Stimulated activated naive CD8-positive, alpha-beta T cell treated with anti-CD3 and anti-CD28 coated beads, Interleukin-15, amount 100 ng/mL, for 72 hours (primary cell): Measurements from ENCODE around the gene MINDY2.
"Not testable (repeated sequence)": the region's sequence is repeated elsewhere in the genome, so short reads cannot be mapped to it uniquely, and the experiment has no call there.

Experiments
- ATAC-seq: fragments of 150-1000 bp; cut with Tn5 transposase; 2 replicates; pipeline ENCODE4 v1.10.0; 2021; ENCODE audit warnings: mild to moderate bottlenecking, moderate library complexity
- DNase-seq, 2 donors: peaks; one replicate each; pipeline ENCODE4 v3.0.0; 2021 to 2022
- H3K27ac Mint-ChIP-seq, 2 donors: one replicate each; pipeline ENCODE4 v1.8.0; 2022; ENCODE audit warnings: mild to moderate bottlenecking in 2 of 2, mixed read lengths in 2 of 2, moderate library complexity in 2 of 2
- H3K27me3 Mint-ChIP-seq: one replicate; pipeline ENCODE4 v1.8.0; 2022; ENCODE audit warnings: mixed read lengths
- H3K4me1 Mint-ChIP-seq: one replicate; pipeline ENCODE4 v1.8.0; 2022; ENCODE audit warnings: mild to moderate bottlenecking, mixed read lengths
- H3K4me3 Mint-ChIP-seq, 2 donors: one replicate each; pipeline ENCODE4 v1.8.0; 2022; ENCODE audit warnings: mild to moderate bottlenecking in 2 of 2, mixed read lengths in 2 of 2, moderate library complexity in 1 of 2
- H3K9me3 Mint-ChIP-seq, 2 donors: one replicate each; pipeline ENCODE4 v1.8.0; 2022; ENCODE audit warnings: mixed read lengths in 2 of 2

The MINDY2 gene

DNA sequence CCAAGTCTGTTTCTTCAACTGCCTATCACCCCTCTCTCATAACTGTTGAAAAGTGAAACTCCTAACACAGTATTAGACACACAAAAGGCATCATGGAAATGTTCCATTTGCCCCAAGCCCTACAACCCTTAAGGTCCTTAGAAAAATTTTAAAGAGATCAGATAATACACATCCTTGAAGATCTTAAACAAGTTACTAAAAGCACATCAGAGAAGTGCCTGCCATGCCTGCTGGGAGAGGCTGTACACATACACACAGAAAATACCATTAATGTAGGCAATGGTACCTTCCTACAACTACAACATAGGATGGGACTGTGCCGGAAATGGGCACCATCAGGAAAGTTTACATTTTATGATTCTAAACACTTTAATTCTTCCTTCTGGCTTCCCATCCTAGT, 24.9 kb upstream of the MINDY2 start:
- peak overlapping the region; percentile 32 to 62 for H3K4me3 Mint-ChIP-seq
- H3K27ac Mint-ChIP-seq: no peak overlapping the region
- H3K4me1 Mint-ChIP-seq: peaks cover 57% of the 10 kb centered on the region
- ATAC-seq (no peak), DNase-seq (no peak)
- no peaks in the 10 kb centered on the region for H3K9me3 Mint-ChIP-seq
- H3K27me3 Mint-ChIP-seq: no peaks in the 10 kb centered on the region

DNA sequence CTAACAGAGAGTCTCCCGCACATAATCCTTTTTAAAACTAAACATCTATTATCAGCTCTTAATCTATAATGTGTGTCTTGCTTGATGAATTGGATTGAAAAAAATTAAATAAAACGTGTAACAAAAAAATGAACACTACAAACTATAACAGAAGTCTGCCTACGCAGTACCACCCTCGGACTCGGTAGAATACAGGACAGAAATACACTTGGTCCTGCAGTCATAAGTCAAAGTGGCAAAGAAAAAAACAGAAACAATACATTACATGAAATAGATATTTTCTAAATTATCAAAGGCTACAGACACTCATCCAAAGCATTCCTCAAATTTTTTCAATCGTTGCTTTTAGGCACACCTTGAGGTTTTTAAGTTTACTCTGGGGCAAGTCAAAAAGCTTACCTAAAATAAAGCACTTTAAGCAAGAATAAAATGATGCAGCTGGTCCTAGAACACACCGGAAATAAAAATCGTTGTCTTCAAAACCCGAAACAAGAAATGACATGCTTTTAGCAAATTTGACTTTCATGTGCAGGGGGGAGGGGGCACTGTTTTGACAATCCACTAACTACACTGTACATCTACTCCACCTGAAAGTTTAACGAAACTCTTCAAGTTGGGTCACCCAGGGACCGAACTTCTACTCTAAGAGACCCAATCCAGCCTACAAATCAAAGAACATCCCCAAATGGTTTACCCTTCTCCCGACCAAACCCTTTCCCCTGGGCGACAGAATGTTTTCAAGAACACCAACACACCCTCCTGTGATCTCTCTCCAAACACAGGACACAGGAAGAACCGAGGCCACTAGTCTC, 22.9 kb upstream of the MINDY2 start:
- Mint-ChIP-seq H3K4me1 (peaks cover 36% of the 10 kb centered on the region), H3K27me3 (no peaks in the 10 kb centered on the region), H3K9me3 (no peaks in the 10 kb centered on the region), H3K27ac (peak overlapping the region; percentile 88 to 98), H3K4me3 (peak overlapping the region; percentile 96 to 100)
- DNase-seq (peak in 1 of 2 donors; percentile 54), ATAC-seq (peak; percentile 35)

DNA sequence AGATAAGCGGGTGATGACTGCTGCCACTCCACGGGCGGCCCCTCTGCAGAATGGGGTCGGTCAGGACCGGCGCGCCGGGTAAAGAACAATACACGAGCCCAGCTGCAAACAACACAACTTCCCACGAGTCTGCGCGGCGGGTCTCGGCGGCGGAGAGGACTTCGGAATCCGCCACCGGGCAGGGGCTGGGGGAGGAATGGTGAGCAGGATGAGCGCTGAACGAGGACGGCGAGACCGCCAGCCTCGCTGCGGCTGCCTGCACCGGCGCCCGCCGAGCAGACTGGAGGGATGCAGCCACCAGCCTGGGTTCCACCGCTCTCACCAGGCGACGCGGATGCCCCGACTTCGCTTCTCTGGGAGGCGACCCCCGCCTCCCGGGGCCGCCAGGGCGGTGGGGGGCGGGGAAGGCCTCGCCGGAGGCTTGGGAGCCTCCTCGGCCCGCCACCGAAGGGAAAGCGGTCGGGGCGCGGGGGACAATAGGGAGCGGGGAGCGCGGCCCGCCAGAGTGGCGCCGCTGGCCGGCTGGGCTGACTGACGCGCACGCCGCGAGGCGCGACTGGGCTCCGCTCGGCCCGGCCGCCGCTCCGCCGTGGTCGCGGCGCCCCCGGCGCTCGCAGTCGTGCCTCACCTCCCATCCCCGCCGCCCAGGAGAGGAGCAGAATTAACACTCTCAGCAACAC, 22.1 kb upstream of the MINDY2 start:
- Mint-ChIP-seq H3K4me3 (peak overlapping the region; percentile 98 to 100), H3K9me3 (no peaks in the 10 kb centered on the region), H3K4me1 (peaks cover 29% of the 10 kb centered on the region), H3K27me3 (no peaks in the 10 kb centered on the region), H3K27ac (peak overlapping the region; percentile 97 to 98)
- DNase-seq: peak; percentile 57 to 63
- ATAC-seq: peak; percentile 54

DNA sequence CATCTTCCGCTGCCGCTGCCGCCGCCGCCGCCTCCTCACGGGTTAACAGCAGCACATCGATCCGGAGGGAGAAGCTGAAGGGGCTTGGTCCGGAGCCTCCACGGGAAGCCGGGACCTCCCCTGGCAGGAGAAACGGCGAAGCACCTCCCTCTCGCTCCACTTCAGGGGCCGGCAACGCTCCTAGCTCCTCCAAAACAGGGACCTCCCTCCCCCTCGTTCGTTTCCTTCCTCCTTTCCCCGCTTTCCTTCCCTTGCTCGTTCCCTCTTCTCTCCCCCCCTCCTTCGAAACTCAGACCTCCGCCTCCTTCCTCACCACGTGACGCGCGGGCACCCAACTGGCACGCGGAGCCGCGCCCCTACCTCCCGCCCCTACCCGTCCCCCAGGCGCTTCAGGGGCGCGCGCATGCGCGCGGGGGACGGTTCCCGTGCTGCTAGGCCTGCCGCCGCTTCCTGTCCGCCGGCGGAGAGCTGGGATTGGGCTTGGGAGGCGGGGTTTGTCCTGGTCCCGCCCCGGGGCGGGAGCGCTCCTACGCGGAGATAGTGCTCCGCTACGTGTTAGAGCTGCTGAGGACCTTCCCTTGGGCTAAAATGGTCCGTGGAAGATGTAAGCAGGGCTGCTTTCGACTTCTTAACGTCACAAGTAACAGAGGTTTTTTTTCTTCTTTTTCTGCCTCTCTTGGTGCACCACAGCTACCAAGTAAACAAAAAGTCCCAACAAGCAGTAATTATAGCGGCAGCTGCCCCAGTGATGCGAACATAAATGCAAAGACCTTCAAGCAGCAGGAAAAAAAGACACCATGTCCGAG, 21.4 kb upstream of the MINDY2 start, which contains the start of gene ADAM10:
TSS of gene ADAM10 (minus strand) at position 176 of the 806 bp plus-strand sequence. CDS start at position 3, 173 bp downstream.
- Mint-ChIP-seq H3K4me1 (peaks cover 26% of the 10 kb centered on the region), H3K9me3 (no peaks in the 10 kb centered on the region), H3K27me3 (no peaks in the 10 kb centered on the region), H3K4me3 (peak within 1 kb of the TSS; percentile 98 to 100), H3K27ac (peak within 1 kb of the TSS; percentile 97 to 98)
- ATAC-seq (peak; percentile 93), DNase-seq (peak; percentile 95 to 97)

DNA sequence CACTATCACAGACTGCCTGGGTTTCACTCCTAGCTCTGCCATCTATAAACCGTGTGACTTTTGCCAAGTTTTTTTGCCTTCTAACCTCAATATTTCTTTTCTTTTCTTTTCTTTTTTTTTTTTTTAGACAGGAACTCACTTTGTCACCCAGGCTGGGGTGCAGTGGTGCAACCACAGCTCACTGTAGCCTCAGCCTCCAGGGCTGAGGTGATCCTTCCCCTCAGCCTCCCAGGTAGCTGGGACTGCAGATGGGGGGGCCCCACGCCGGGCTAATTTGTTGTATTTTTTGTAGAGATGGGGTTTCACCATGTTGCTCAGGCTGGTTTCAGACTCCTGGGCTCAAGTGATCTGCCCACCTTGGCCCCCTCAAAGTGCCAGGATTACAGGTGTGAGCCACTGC, 18.4 kb upstream of the MINDY2 start:
- no peaks in the 10 kb centered on the region for H3K27me3 Mint-ChIP-seq
- ATAC-seq: no peak
- no peak overlapping the region for H3K27ac Mint-ChIP-seq
- no peak overlapping the region for H3K4me3 Mint-ChIP-seq
- DNase-seq: no peak
- H3K9me3 Mint-ChIP-seq: no peaks in the 10 kb centered on the region
- H3K4me1 Mint-ChIP-seq: peaks cover 13% of the 10 kb centered on the region

DNA sequence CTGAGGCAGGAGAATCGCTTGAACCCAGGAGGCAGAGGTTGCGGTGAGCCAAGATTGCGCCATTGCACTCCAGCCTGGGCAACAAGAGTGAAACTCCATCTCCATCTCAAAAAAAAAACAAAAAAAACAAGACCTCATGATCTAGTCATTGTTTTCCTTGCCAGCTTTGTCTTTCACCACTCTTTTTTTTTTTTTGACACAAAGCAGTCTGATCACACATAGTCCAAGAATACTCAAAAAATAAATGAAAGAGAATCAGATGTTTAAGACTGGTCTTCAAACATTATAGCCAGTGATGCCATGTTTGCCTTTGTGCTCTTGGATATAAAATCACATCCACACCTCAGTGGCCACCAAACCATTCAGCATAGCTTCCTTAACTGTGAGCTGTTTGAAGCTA, 15.8 kb upstream of the MINDY2 start:
- H3K27ac Mint-ChIP-seq: no peak overlapping the region
- ATAC-seq (no peak), DNase-seq (no peak)
- peaks cover 5% of the 10 kb centered on the region for H3K4me1 Mint-ChIP-seq
- H3K27me3 Mint-ChIP-seq: no peaks in the 10 kb centered on the region
- no peak overlapping the region for H3K4me3 Mint-ChIP-seq
- no peaks in the 10 kb centered on the region for H3K9me3 Mint-ChIP-seq

DNA sequence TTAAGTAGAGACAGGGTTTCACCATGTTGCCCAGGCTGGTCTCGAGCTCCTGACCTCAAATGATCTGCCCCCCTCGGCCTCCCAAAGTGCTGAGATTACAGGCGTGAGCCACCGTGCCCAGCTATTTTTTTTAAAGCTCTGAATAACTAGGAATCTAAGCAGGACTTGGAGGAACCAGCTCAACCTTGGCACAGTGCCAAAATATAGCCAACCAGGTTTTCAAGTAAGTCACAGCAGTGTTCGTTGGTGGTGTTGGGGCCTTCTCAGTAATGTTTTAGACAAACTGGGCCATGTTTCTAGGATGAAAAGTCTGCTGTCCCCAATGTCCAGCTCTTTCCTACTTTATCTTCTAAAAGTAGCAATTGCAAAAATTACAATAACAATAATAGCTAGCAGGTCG, 15.1 kb upstream of the MINDY2 start:
- H3K27ac Mint-ChIP-seq: no peak overlapping the region
- H3K4me1 Mint-ChIP-seq: no peaks in the 10 kb centered on the region
- no peaks in the 10 kb centered on the region for H3K27me3 Mint-ChIP-seq
- DNase-seq: no peak
- ATAC-seq: no peak
- H3K9me3 Mint-ChIP-seq: no peaks in the 10 kb centered on the region
- H3K4me3 Mint-ChIP-seq: no peak overlapping the region

DNA sequence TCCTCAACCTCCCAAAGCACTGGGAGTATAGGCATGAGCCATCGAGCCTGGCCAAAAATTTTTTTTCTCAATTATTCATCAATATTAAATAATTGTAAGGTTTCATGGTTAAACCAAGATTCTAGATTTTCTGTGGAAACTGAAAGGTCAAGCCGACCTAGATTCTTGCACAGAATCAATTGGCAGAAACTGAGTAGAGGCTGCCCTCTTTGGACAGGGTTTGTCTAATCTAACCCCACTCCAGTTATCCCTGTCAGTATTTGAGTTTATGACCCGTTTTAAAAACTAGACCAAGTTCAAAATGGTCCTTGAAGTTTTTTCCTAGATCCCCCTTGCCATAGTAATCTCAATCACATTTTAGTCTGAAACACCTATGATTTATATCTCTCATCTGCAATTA, 13.0 kb upstream of the MINDY2 start:
- Mint-ChIP-seq H3K9me3 (no peaks in the 10 kb centered on the region), H3K4me1 (no peaks in the 10 kb centered on the region), H3K4me3 (no peak overlapping the region), H3K27ac (no peak overlapping the region), H3K27me3 (no peaks in the 10 kb centered on the region)
- peak; percentile 50 for ATAC-seq
- no peak for DNase-seq

DNA sequence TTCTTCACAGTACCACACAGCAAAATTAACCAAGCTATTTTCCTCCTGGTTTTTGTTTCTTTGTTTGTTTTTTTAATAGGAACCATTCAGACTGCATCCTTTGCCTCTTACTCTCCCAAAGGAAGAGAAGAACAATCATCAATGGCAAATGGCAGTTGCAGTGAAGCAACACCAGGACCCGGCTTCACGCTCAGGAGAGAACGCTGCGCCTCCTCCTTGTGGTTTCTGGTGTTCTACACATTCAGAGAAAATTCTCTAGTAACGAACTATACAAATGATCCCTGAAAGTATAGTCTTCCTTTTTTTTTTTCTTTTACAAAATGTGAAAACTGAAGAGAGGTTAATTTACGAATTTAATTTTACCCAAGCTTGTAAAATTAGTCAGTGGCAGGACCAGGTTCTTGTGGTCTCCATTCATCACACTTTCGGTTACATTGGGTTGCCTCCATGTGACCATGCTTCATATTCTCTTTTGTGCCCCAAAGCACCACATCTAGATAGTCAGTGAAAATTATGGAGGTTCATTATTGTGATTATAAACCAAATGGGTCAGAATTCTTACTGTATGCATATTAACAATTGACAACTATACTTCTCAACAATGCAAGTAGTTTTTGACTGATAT, 10.6 kb upstream of the MINDY2 start:
- ATAC-seq (no peak), DNase-seq (no peak)
- no peak overlapping the region for H3K4me3 Mint-ChIP-seq
- H3K27ac Mint-ChIP-seq: no peak overlapping the region
- peaks cover 7 to 8% of the 10 kb centered on the region in 2 donors for H3K9me3 Mint-ChIP-seq
- no peaks in the 10 kb centered on the region for H3K4me1 Mint-ChIP-seq
- H3K27me3 Mint-ChIP-seq: no peaks in the 10 kb centered on the region

DNA sequence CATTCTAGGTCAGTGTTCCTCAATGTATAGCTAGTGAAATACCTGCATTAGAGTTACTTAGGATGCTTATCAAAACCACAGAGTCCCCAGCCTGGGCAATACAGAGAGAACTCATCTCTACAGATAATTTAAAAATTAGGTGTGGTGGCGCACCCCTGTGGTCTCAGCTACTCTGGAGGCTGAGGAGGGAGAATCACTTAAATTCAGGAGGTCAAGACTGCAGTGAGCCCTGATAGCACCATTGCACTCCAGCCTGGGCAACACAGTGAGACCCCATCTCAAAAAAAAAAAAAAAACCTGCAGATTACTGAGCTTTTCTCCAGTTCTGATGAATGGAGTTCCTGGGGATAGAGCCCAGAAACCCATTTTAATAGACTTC, 10.1 kb upstream of the MINDY2 start:
- no peak overlapping the region for H3K4me3 Mint-ChIP-seq
- peaks cover 7 to 8% of the 10 kb centered on the region in 2 donors for H3K9me3 Mint-ChIP-seq
- no peaks in the 10 kb centered on the region for H3K27me3 Mint-ChIP-seq
- H3K27ac Mint-ChIP-seq: no peak overlapping the region
- DNase-seq (no peak), ATAC-seq (peak; percentile 43)
- no peaks in the 10 kb centered on the region for H3K4me1 Mint-ChIP-seq

DNA sequence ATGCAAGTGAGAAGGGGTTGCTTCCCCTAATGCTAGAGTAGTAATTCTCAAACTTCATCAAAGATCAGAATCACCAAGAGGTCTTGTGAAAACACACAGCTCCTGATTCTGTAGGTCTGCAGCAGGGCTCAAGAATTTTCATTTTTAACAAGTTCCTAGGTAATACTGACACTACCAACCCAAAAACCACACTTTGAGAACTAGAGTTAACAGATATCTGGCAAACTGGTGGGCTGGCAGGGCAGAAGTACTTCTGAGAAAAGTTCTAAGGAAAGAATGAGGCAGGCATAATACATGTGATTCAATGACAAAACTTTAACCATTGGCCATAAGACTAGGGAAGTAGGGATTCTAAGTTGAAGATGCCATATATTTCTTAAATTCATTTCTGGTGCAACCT, 8.8 kb upstream of the MINDY2 start:
- Mint-ChIP-seq H3K27ac (peak overlapping the region in 1 of 2 donors; percentile 22), H3K4me3 (no peak overlapping the region), H3K4me1 (no peaks in the 10 kb centered on the region), H3K9me3 (peaks cover 7 to 8% of the 10 kb centered on the region in 2 donors), H3K27me3 (no peaks in the 10 kb centered on the region)
- ATAC-seq: no peak
- DNase-seq: no peak

DNA sequence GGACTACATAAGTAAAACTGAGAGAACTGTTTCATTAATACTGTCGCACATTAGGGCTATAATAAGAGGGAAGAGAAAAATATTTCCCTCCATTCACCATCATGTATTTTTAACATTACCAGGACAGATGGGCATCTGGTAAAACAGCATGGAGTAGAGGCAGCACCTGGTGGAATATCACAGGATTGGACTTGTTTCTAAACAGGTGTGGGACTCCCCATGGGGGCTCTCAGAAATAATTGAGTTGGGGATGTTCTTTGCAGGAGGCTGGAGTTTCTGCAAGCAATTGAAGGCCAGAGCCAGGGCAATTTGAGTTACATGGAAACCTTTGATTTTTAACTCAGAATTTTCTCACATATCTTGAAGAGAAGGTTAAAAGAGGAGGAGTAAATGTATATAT, 8.4 kb upstream of the MINDY2 start:
- no peak for ATAC-seq
- no peak for DNase-seq
- Mint-ChIP-seq H3K27me3 (no peaks in the 10 kb centered on the region), H3K4me1 (no peaks in the 10 kb centered on the region), H3K27ac (no peak overlapping the region), H3K9me3 (peaks cover 7 to 8% of the 10 kb centered on the region in 2 donors), H3K4me3 (no peak overlapping the region)

DNA sequence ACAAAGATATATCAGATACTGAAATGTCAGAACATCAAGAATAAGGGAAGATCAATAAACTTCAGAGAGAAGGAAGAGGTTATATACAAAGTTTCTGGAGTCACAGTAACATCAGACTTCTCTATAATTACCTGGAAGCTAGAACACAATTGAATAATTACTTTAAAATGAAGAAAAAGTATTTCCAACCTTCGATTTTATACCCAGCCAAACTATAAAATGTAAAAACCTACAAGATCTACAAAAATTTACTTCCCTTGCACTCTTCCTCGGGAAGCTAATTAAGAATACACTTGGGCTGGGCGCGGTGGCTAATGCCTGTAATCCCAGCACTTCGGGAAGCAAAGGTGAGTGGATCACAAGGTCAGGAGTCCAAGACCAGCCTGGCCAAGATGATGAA, 6.6 kb upstream of the MINDY2 start:
- ATAC-seq (no peak), DNase-seq (no peak)
- H3K27me3 Mint-ChIP-seq: no peaks in the 10 kb centered on the region
- H3K4me1 Mint-ChIP-seq: peaks cover 7% of the 10 kb centered on the region
- no peak overlapping the region for H3K4me3 Mint-ChIP-seq
- H3K27ac Mint-ChIP-seq: no peak overlapping the region
- peaks cover 7 to 8% of the 10 kb centered on the region in 2 donors for H3K9me3 Mint-ChIP-seq

DNA sequence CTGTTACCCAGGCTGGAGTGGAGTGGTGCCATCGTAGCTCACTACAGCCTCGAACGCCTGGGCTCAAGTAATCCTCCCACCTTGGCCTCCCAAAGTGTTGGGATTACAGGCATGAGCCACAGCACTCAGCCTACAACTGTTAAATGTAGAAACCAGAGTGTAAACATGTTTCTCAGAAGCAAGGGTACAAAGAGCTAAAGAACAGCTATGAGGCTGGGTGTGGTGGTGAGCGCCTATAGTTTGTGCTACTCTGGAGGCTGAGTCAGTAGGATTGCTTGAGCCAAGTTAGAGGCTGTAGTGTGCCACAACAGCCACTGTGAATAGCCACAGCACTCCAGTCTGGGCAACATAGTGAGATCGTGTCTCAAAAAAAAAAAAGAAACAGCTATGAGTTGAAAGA, 4.8 kb upstream of the MINDY2 start:
- DNase-seq (no peak), ATAC-seq (no peak)
- H3K27me3 Mint-ChIP-seq: no peaks in the 10 kb centered on the region
- peaks cover 7% of the 10 kb centered on the region for H3K4me1 Mint-ChIP-seq
- H3K4me3 Mint-ChIP-seq: no peak overlapping the region
- no peak overlapping the region for H3K27ac Mint-ChIP-seq
- H3K9me3 Mint-ChIP-seq: peaks cover 7 to 8% of the 10 kb centered on the region in 2 donors

DNA sequence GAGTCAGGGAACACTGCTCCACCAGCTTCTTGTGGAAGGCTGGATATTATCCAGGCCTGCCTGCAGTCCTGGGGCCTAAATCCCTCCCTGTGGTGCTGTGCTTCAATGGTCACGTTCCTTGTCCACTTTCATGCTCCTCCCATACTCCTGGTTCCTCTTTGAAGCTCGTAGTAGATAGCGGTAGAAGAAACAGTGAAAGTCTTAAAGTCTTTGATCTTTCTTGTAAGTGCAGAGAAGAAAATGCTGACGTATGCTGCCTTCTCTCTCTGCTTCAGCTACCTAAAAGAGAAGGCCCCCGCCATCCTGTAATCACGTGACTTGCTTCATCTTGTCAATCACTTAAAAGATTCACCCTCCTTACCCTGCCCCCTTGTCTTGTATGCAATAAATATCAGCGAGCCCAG, 2.5 kb upstream of the MINDY2 start:
- not testable (repeated sequence) for H3K27me3 Mint-ChIP-seq, H3K9me3 Mint-ChIP-seq, H3K27ac Mint-ChIP-seq, H3K4me1 Mint-ChIP-seq, ATAC-seq, H3K4me3 Mint-ChIP-seq, DNase-seq
